ENCODE data around the gene FYCO1. TPM values are rescaled to one million over a fixed set of nuclear protein-coding genes. Genes with fewer than 3 reads are reported as not detected.

FYCO1 gene
- total and polyA plus RNA-seq, 5 experiments from 2014 or later, result 1.7 to 28.4 (median 6.0) TPM

Other genes starting within 250 kb of the FYCO1 start
- gene SLC6A20, start 199.3 kb downstream of the FYCO1 start, total RNA-seq, result under 1 TPM in 1 of 2 experiments, not detected in 1; 0.52 TPM
- gene SLC6A20, start 199.3 kb downstream of the FYCO1 start, polyA plus RNA-seq, result not detected
- gene LZTFL1, start 153.7 kb downstream of the FYCO1 start, total RNA-seq, result 10 to 100 TPM in 1 of 2 experiments, 1 to 10 TPM in 1; 9.6 to 10.8 TPM
- gene LZTFL1, start 153.7 kb downstream of the FYCO1 start, polyA plus RNA-seq, result 1 to 10 TPM; 7.5 to 9.7 (median 8.3) TPM
- gene CCR9, start 109.3 kb downstream of the FYCO1 start, total RNA-seq, result 1 to 10 TPM; 1.9 to 2.0 TPM
- gene CCR9, start 109.3 kb downstream of the FYCO1 start, polyA plus RNA-seq, result under 1 TPM in 2 of 3 donors, not detected in 1; 0.33 to 0.49 TPM
- under 1 TPM; 0.25 to 0.34 TPM for gene CXCR6, start 52.4 kb downstream of the FYCO1 start, total RNA-seq
- 1 to 10 TPM in 1 of 3 donors, under 1 TPM in 2; 0.42 to 9.3 (median 0.80) TPM for gene CXCR6, start 52.4 kb downstream of the FYCO1 start, polyA plus RNA-seq
- not detected for gene XCR1, start 31.7 kb upstream of the FYCO1 start, total RNA-seq
- gene XCR1, start 31.7 kb upstream of the FYCO1 start, polyA plus RNA-seq, result not detected
- under 1 TPM; 0.55 to 0.94 TPM for gene CCR1, start 212.5 kb upstream of the FYCO1 start, total RNA-seq
- 1 to 10 TPM in 1 of 3 donors, under 1 TPM in 1, not detected in 1; 0.11 to 2.0 TPM for gene CCR1, start 212.5 kb upstream of the FYCO1 start, polyA plus RNA-seq
- not detected for gene CCR3, start 246.6 kb upstream of the FYCO1 start, total RNA-seq
- not detected for gene CCR3, start 246.6 kb upstream of the FYCO1 start, polyA plus RNA-seq